ENCODE data around the gene PCDHGA11.
"Not testable (repeated sequence)": the region's sequence is repeated elsewhere in the genome, so short reads cannot be mapped to it uniquely, and the experiment has no call there.

The PCDHGA11 gene

GRCh38 chr5:141382469-141383294 is 38.2 kb upstream of the PCDHGA11 start, which contains the start of gene PCDHGA7:
Gene PCDHGA7, plus strand, starts transcription at chr5:141382742. Its CDS starts 158 bp downstream, at chr5:141382900.
- DNase-seq, result no peak
- no peak for TF ChIP-seq CTCF (IDR thresholded peaks at IDR 0.05; ENCODE audit: low read depth, low read length)
- H3K9me3 ChIP-seq (ENCODE audit: severe bottlenecking), result peaks cover 13% of the 10 kb centered on the region
- no peak within 1 kb of the TSS for H3K27ac ChIP-seq
- no peaks in the 10 kb centered on the region for H3K27me3 ChIP-seq (ENCODE audit: insufficient read depth, low read depth, severe bottlenecking)
- no peak within 1 kb of the TSS for H3K4me3 ChIP-seq (ENCODE audit: low read depth, low read length)
- no peaks in the 10 kb centered on the region for H3K36me3 ChIP-seq

GRCh38 chr5:141383345-141383744 is 37.5 kb upstream of the PCDHGA11 start:
- DNase-seq, result no peak
- Histone ChIP-seq H3K4me3 (ENCODE audit: low read depth, low read length) (no peak overlapping the region), H3K9me3 (ENCODE audit: severe bottlenecking) (peaks cover 13% of the 10 kb centered on the region), H3K27ac (no peak overlapping the region), H3K27me3 (ENCODE audit: insufficient read depth, low read depth, severe bottlenecking) (no peaks in the 10 kb centered on the region), H3K36me3 (no peaks in the 10 kb centered on the region)
- TF ChIP-seq CTCF (IDR thresholded peaks at IDR 0.05; ENCODE audit: low read depth, low read length), result no peak

GRCh38 chr5:141384471-141385267 is 36.2 kb upstream of the PCDHGA11 start:
- Histone ChIP-seq H3K4me3 (ENCODE audit: low read depth, low read length) (no peak overlapping the region), H3K27me3 (ENCODE audit: insufficient read depth, low read depth, severe bottlenecking) (no peaks in the 10 kb centered on the region), H3K27ac (no peak overlapping the region), H3K9me3 (ENCODE audit: severe bottlenecking) (peaks cover 13% of the 10 kb centered on the region), H3K36me3 (no peaks in the 10 kb centered on the region)
- TF ChIP-seq CTCF (IDR thresholded peaks at IDR 0.05; ENCODE audit: low read depth, low read length), result no peak
- DNase-seq, result no peak

GRCh38 chr5:141387557-141388311 is 33.1 kb upstream of the PCDHGA11 start, which contains the start of gene PCDHGB4:
Gene PCDHGB4, plus strand, starts transcription at chr5:141387698. Its CDS starts 187 bp downstream, at chr5:141387885.
- not testable (repeated sequence) for H3K36me3 ChIP-seq; H3K27ac ChIP-seq; H3K27me3 ChIP-seq (ENCODE audit: insufficient read depth, low read depth, severe bottlenecking); DNase-seq; H3K4me3 ChIP-seq (ENCODE audit: low read depth, low read length)
- peaks cover 11% of the 10 kb centered on the region for H3K9me3 ChIP-seq (ENCODE audit: severe bottlenecking)

- TF ChIP-seq CTCF (IDR thresholded peaks at IDR 0.05; ENCODE audit: low read depth, low read length), result no peak
- no peak overlapping the region for H3K4me3 ChIP-seq (ENCODE audit: low read depth, low read length)
- no peak overlapping the region for H3K27ac ChIP-seq
- no peak for DNase-seq
- H3K9me3 ChIP-seq (ENCODE audit: severe bottlenecking), result peaks cover 6% of the 10 kb centered on the region
- no peaks in the 10 kb centered on the region for H3K36me3 ChIP-seq
- no peaks in the 10 kb centered on the region for H3K27me3 ChIP-seq (ENCODE audit: insufficient read depth, low read depth, severe bottlenecking)
Observed at GRCh38 chr5:141388661-141389060, 32.2 kb upstream of the PCDHGA11 start.

Measured in WERI-Rb-1 (cell line).